Measurements from ENCODE around the gene RRM2.

The RRM2 gene

GRCh38 chr2:10109311-10109710 lies 13.2 kb upstream of the RRM2 start:
- no peak overlapping the region for H3K18ac ChIP-seq (ENCODE audit: low read length)
- H3K27ac ChIP-seq (ENCODE audit: low read depth, low read length), result no peak overlapping the region
- H3K4me3 ChIP-seq (ENCODE audit: low read depth, low read length), result no peak overlapping the region
- H2AFZ ChIP-seq (ENCODE audit: insufficient read depth, low read length, poor library complexity), result no peak overlapping the region
- no peak overlapping the region for H3K4me2 ChIP-seq (ENCODE audit: low read length)
- no peak overlapping the region for H3K23ac ChIP-seq (ENCODE audit: low read length)
- no peak overlapping the region for H2BK12ac ChIP-seq (ENCODE audit: low read length)
- H3K79me1 ChIP-seq (ENCODE audit: low read length), result no peaks in the 10 kb centered on the region
- H4K8ac ChIP-seq (ENCODE audit: low read depth, low read length), result no peak overlapping the region
- H3K4ac ChIP-seq (ENCODE audit: low read depth, low read length), result no peak overlapping the region
- H2AK5ac ChIP-seq (ENCODE audit: low read length), result no peak overlapping the region
- H3K4me1 ChIP-seq (ENCODE audit: control insufficient read depth in 1 of 2, insufficient read depth in 2 of 2, low read length in 2 of 2), result no peaks in the 10 kb centered on the region
- no peak overlapping the region for H3K14ac ChIP-seq (ENCODE audit: low read length)
- H3K79me2 ChIP-seq (ENCODE audit: control insufficient read depth, insufficient read depth, low read length, poor library complexity), result no peaks in the 10 kb centered on the region
- H2BK5ac ChIP-seq (ENCODE audit: low read depth, low read length, poor library complexity), result no peak overlapping the region
- peak; percentile 69 to 87 for DNase-seq
- no peak overlapping the region for H3K9ac ChIP-seq (ENCODE audit: low read length)
- H3K27me3 ChIP-seq (ENCODE audit: insufficient read depth, low read length), result no peaks in the 10 kb centered on the region
- no peak overlapping the region for H2BK120ac ChIP-seq (ENCODE audit: insufficient read depth, low read length, poor library complexity)
- no peak overlapping the region for H4K91ac ChIP-seq (ENCODE audit: low read depth, low read length)
- no peaks in the 10 kb centered on the region for H3K9me3 ChIP-seq (ENCODE audit: insufficient read depth, low read depth, low read length)
- H4K12ac ChIP-seq (ENCODE audit: low read depth, low read length), result no peak overlapping the region
- H3K36me3 ChIP-seq (ENCODE audit: control insufficient read depth in 1 of 2, insufficient read depth in 2 of 2, low read length in 2 of 2), result no peaks in the 10 kb centered on the region

GRCh38 chr2:10119027-10119325 lies 3.6 kb upstream of the RRM2 start:
- no CpG with 5 or more reads among the region's 3 CpGs for WGBS (ENCODE audit: extremely low coverage, insufficient coverage, insufficient read length)

GRCh38 chr2:10119601-10120157 lies 2.9 kb upstream of the RRM2 start:
- Histone ChIP-seq H4K91ac (ENCODE audit: low read depth, low read length) (peak overlapping the region; percentile 78), H3K79me1 (ENCODE audit: low read length) (peaks cover 18% of the 10 kb centered on the region), H4K8ac (ENCODE audit: low read depth, low read length) (peak overlapping the region; percentile 94), H3K4me2 (ENCODE audit: low read length) (peak overlapping the region; percentile 60), H2AK5ac (ENCODE audit: low read length) (peak overlapping the region; percentile 53), H2AFZ (ENCODE audit: insufficient read depth, low read length, poor library complexity) (peak overlapping the region; percentile 75), H3K27ac (ENCODE audit: low read depth, low read length) (peak overlapping the region; percentile 88), H3K9me3 (ENCODE audit: insufficient read depth, low read depth, low read length) (no peaks in the 10 kb centered on the region), H3K4me3 (ENCODE audit: low read depth, low read length) (no peak overlapping the region), H2BK120ac (ENCODE audit: insufficient read depth, low read length, poor library complexity) (peak overlapping the region; percentile 58), H4K12ac (ENCODE audit: low read depth, low read length) (peak overlapping the region; percentile 89), H3K4ac (ENCODE audit: low read depth, low read length) (peak overlapping the region; percentile 50), H2BK5ac (ENCODE audit: low read depth, low read length, poor library complexity) (peak overlapping the region; percentile 68), H3K4me1 (ENCODE audit: control insufficient read depth in 1 of 2, insufficient read depth in 2 of 2, low read length in 2 of 2) (peaks cover 5 to 13% of the 10 kb centered on the region in 2 experiments), H3K23ac (ENCODE audit: low read length) (no peak overlapping the region), H3K9ac (ENCODE audit: low read length) (no peak overlapping the region), H2BK12ac (ENCODE audit: low read length) (peak overlapping the region; percentile 8), H3K27me3 (ENCODE audit: insufficient read depth, low read length) (no peaks in the 10 kb centered on the region), H3K14ac (ENCODE audit: low read length) (peak overlapping the region; percentile 75), H3K18ac (ENCODE audit: low read length) (peak overlapping the region; percentile 86), H3K79me2 (ENCODE audit: control insufficient read depth, insufficient read depth, low read length, poor library complexity) (peaks cover 15% of the 10 kb centered on the region), H3K36me3 (ENCODE audit: control insufficient read depth in 1 of 2, insufficient read depth in 2 of 2, low read length in 2 of 2) (no peaks in the 10 kb centered on the region)
- no CpG with 5 or more reads among the region's 14 CpGs for WGBS (ENCODE audit: extremely low coverage, insufficient coverage, insufficient read length)
- DNase-seq, result no peak

More at GRCh38 chr2:10119027-10119325, 3.6 kb upstream of the RRM2 start:
- H2AK5ac ChIP-seq (ENCODE audit: low read length), result no peak overlapping the region
- H3K27me3 ChIP-seq (ENCODE audit: insufficient read depth, low read length), result no peaks in the 10 kb centered on the region
- no peak for DNase-seq
- no peaks in the 10 kb centered on the region for H3K36me3 ChIP-seq (ENCODE audit: control insufficient read depth in 1 of 2, insufficient read depth in 2 of 2, low read length in 2 of 2)
- H3K23ac ChIP-seq (ENCODE audit: low read length), result no peak overlapping the region
- no peak overlapping the region for H2BK120ac ChIP-seq (ENCODE audit: insufficient read depth, low read length, poor library complexity)
- H2BK5ac ChIP-seq (ENCODE audit: low read depth, low read length, poor library complexity), result no peak overlapping the region
- no peak overlapping the region for H4K8ac ChIP-seq (ENCODE audit: low read depth, low read length)
- no peak overlapping the region for H3K4me3 ChIP-seq (ENCODE audit: low read depth, low read length)
- H3K18ac ChIP-seq (ENCODE audit: low read length), result no peak overlapping the region
- H3K27ac ChIP-seq (ENCODE audit: low read depth, low read length), result no peak overlapping the region
- H3K4ac ChIP-seq (ENCODE audit: low read depth, low read length), result no peak overlapping the region
- H4K91ac ChIP-seq (ENCODE audit: low read depth, low read length), result no peak overlapping the region
- H3K79me2 ChIP-seq (ENCODE audit: control insufficient read depth, insufficient read depth, low read length, poor library complexity), result peaks cover 13% of the 10 kb centered on the region
- no peaks in the 10 kb centered on the region for H3K9me3 ChIP-seq (ENCODE audit: insufficient read depth, low read depth, low read length)
- no peak overlapping the region for H3K14ac ChIP-seq (ENCODE audit: low read length)
- no peak overlapping the region for H4K12ac ChIP-seq (ENCODE audit: low read depth, low read length)
- no peak overlapping the region for H2AFZ ChIP-seq (ENCODE audit: insufficient read depth, low read length, poor library complexity)
- H3K79me1 ChIP-seq (ENCODE audit: low read length), result peaks cover 18% of the 10 kb centered on the region
- H3K4me2 ChIP-seq (ENCODE audit: low read length), result no peak overlapping the region
- no peak overlapping the region for H3K9ac ChIP-seq (ENCODE audit: low read length)
- peaks cover 5 to 9% of the 10 kb centered on the region in 2 experiments for H3K4me1 ChIP-seq (ENCODE audit: control insufficient read depth in 1 of 2, insufficient read depth in 2 of 2, low read length in 2 of 2)
- no peak overlapping the region for H2BK12ac ChIP-seq (ENCODE audit: low read length)

GRCh38 chr2:10120158-10120876 lies 2.2 kb upstream of the RRM2 start:
- Histone ChIP-seq H4K12ac (ENCODE audit: low read depth, low read length) (peak overlapping the region; percentile 89), H2BK5ac (ENCODE audit: low read depth, low read length, poor library complexity) (peak overlapping the region; percentile 68), H3K9ac (ENCODE audit: low read length) (peak overlapping the region; percentile 42), H3K14ac (ENCODE audit: low read length) (peak overlapping the region; percentile 75), H2AK5ac (ENCODE audit: low read length) (peak overlapping the region; percentile 53), H4K91ac (ENCODE audit: low read depth, low read length) (peak overlapping the region; percentile 78), H3K18ac (ENCODE audit: low read length) (peak overlapping the region; percentile 86), H2AFZ (ENCODE audit: insufficient read depth, low read length, poor library complexity) (peak overlapping the region; percentile 75), H2BK12ac (ENCODE audit: low read length) (peak overlapping the region; percentile 8), H2BK120ac (ENCODE audit: insufficient read depth, low read length, poor library complexity) (peak overlapping the region; percentile 58), H4K8ac (ENCODE audit: low read depth, low read length) (peak overlapping the region; percentile 94), H3K79me2 (ENCODE audit: control insufficient read depth, insufficient read depth, low read length, poor library complexity) (peaks cover 15% of the 10 kb centered on the region), H3K79me1 (ENCODE audit: low read length) (peaks cover 18% of the 10 kb centered on the region), H3K23ac (ENCODE audit: low read length) (no peak overlapping the region), H3K4me3 (ENCODE audit: low read depth, low read length) (peak overlapping the region; percentile 78), H3K36me3 (ENCODE audit: control insufficient read depth in 1 of 2, insufficient read depth in 2 of 2, low read length in 2 of 2) (peaks cover 0 to 6% of the 10 kb centered on the region in 2 experiments), H3K27ac (ENCODE audit: low read depth, low read length) (peak overlapping the region; percentile 88), H3K4me1 (ENCODE audit: control insufficient read depth in 1 of 2, insufficient read depth in 2 of 2, low read length in 2 of 2) (peaks cover 5 to 14% of the 10 kb centered on the region in 2 experiments), H3K27me3 (ENCODE audit: insufficient read depth, low read length) (no peaks in the 10 kb centered on the region), H3K4ac (ENCODE audit: low read depth, low read length) (peak overlapping the region; percentile 50), H3K4me2 (ENCODE audit: low read length) (peak overlapping the region; percentile 91), H3K9me3 (ENCODE audit: insufficient read depth, low read depth, low read length) (no peaks in the 10 kb centered on the region)
- peak; percentile 97 to 98 for DNase-seq
- WGBS (ENCODE audit: extremely low coverage, insufficient coverage, insufficient read length), result no CpG with 5 or more reads among the region's 60 CpGs
